Naive thymus-derived CD4-positive, alpha-beta T cell (primary cell): ENCODE results near the gene HTR4. TPM values are rescaled to one million over a fixed set of nuclear protein-coding genes. Genes with fewer than 3 reads are reported as not detected.

ENCODE experiments used
- ATAC-seq: fragments of 150-1000 bp; cut with Tn5 transposase; 2 replicates; pipeline ENCODE4 v1.10.0; 2021; ENCODE audit warnings: mild to moderate bottlenecking, moderate library complexity
- CTCF ChIA-PET: fragments of 350-600 bp; sonication (Branson Sonifier 250); formaldehyde crosslinking; loops from one replicate; lab custom pipeline; 2021; ENCODE audit warnings: antibody characterized with exemption; lab: Charles Lee
- POLR2A ChIA-PET: fragments of 350-600 bp; sonication (Branson Sonifier 250); formaldehyde crosslinking; loops from one replicate; lab custom pipeline; 2021; ENCODE audit warnings: antibody characterized with exemption, inconsistent platforms; lab: Charles Lee
- DNase-seq, 9 donors: peaks; one replicate each; pipeline versions ENCODE4 v3.0.0 to v3.0.0-alpha.2; 2020 to 2022; ENCODE audit warnings: mixed read lengths in 1 of 9
- H3K27ac ChIP-seq: one replicate; pipeline ENCODE4 v1.7.0; 2013; ENCODE audit warnings: mild to moderate bottlenecking, low read depth, low read length, moderate library complexity
- H3K27me3 ChIP-seq, 2 donors: one replicate each; pipeline ENCODE4 v1.7.0; 2013; ENCODE audit warnings: low read length in 2 of 2, mild to moderate bottlenecking in 2 of 2, moderate library complexity in 2 of 2; ENCODE audit not compliant: control insufficient read depth in 2 of 2, insufficient read depth in 2 of 2
- H3K36me3 ChIP-seq, 3 experiments: 1 replicate in 2 of 3; 2 replicates in 1 of 3; pipeline ENCODE4 v1.7.0; 2013; ENCODE audit warnings: low read length in 3 of 3, mild to moderate bottlenecking in 3 of 3, moderate library complexity in 1 of 3; ENCODE audit not compliant: insufficient read depth in 3 of 3, control insufficient read depth in 2 of 3
- H3K4me1 ChIP-seq, 2 donors: one replicate each; pipeline ENCODE4 v1.7.0; 2013; ENCODE audit warnings: low read length in 2 of 2, mild to moderate bottlenecking in 2 of 2, moderate library complexity in 1 of 2; ENCODE audit not compliant: control insufficient read depth in 2 of 2, insufficient read depth in 2 of 2
- H3K4me3 ChIP-seq: 2 replicates; pipeline ENCODE4 v1.7.0; 2013; ENCODE audit warnings: mild to moderate bottlenecking, low read length
- H3K9me3 ChIP-seq, 3 experiments: 1 replicate in 2 of 3; 2 replicates in 1 of 3; pipeline ENCODE4 v1.7.0; 2013; ENCODE audit warnings: low read length in 3 of 3; ENCODE audit not compliant: control insufficient read depth in 2 of 3
- H3K27ac Mint-ChIP-seq, 9 donors: one replicate each; pipeline ENCODE4 v1.8.0; 2020 to 2022; ENCODE audit warnings: mixed read lengths in 9 of 9, mild to moderate bottlenecking in 8 of 9, moderate library complexity in 5 of 9, inconsistent platforms in 2 of 9
- H3K27me3 Mint-ChIP-seq, 5 donors: one replicate each; pipeline ENCODE4 v1.8.0; 2021 to 2022; ENCODE audit warnings: mixed read lengths in 5 of 5, mild to moderate bottlenecking in 1 of 5
- H3K36me3 Mint-ChIP-seq, 5 donors: one replicate each; pipeline ENCODE4 v1.8.0; 2020 to 2022; ENCODE audit warnings: mixed read lengths in 5 of 5, mild to moderate bottlenecking in 3 of 5, inconsistent platforms in 1 of 5
- H3K4me1 Mint-ChIP-seq, 7 donors: one replicate each; pipeline ENCODE4 v1.8.0; 2020 to 2022; ENCODE audit warnings: mixed read lengths in 7 of 7, mild to moderate bottlenecking in 3 of 7, inconsistent platforms in 1 of 7
- H3K4me3 Mint-ChIP-seq, 10 donors: one replicate each; pipeline ENCODE4 v1.8.0; 2020 to 2022; ENCODE audit warnings: mild to moderate bottlenecking in 10 of 10, mixed read lengths in 10 of 10, moderate library complexity in 6 of 10, inconsistent platforms in 2 of 10
- H3K9me3 Mint-ChIP-seq, 11 donors: one replicate each; pipeline ENCODE4 v1.8.0; 2020 to 2022; ENCODE audit warnings: mixed read lengths in 11 of 11, mild to moderate bottlenecking in 4 of 11, inconsistent platforms in 1 of 11, moderate library complexity in 1 of 11
- intact Hi-C, 2 donors: fragments of 100-400 bp; cut with micrococcal nuclease; formaldehyde crosslinking; loops; one replicate each; pipeline ENCODE4 v1.15.1; 2023
- polyA plus RNA-seq, 2 donors: library from polyadenylated mRNA; unstranded; fragments of 300-500 nt; fragmentation: Illumina TruSeq; gene quantifications; one replicate each; pipeline ENCODE4 v1.2.3, GENCODE V29; 2021
- total RNA-seq, 6 experiments: library from RNA in 5 of 6; stranded (reverse) in 5 of 6; gene quantifications; 1 replicate in 5 of 6; 2 replicates in 1 of 6; pipeline ENCODE4 v1.2.3 and lab custom pipeline; 2021 to 2026

The HTR4 gene
- total and polyA plus RNA-seq, 7 experiments from 2014 or later, result not detected

GRCh38 chr5:148512498-148512897 lies 141.8 kb downstream of the HTR4 start:
- H3K4me3 Mint-ChIP-seq, result no peak overlapping the region
- H3K4me1 ChIP-seq, result no peaks in the 10 kb centered on the region
- DNase-seq, result no peak
- intact Hi-C loops, result no loop called here
- H3K27me3 ChIP-seq, result no peaks in the 10 kb centered on the region
- H3K36me3 Mint-ChIP-seq, result no peaks in the 10 kb centered on the region
- no peaks in the 10 kb centered on the region for H3K4me1 Mint-ChIP-seq
- no peaks in the 10 kb centered on the region for H3K9me3 ChIP-seq
- no peak for ATAC-seq
- ChIA-PET POLR2A (no interaction called here), CTCF (no interaction called here)
- no peaks in the 10 kb centered on the region for H3K36me3 ChIP-seq
- peaks cover 0 to 14% (median 5%) of the 10 kb centered on the region in 5 donors for H3K27me3 Mint-ChIP-seq
- H3K4me3 ChIP-seq, result no peak overlapping the region
- no peak overlapping the region for H3K27ac Mint-ChIP-seq
- H3K27ac ChIP-seq, result no peak overlapping the region
- peaks cover 0 to 12% (median 4%) of the 10 kb centered on the region in 11 donors for H3K9me3 Mint-ChIP-seq

GRCh38 chr5:148511810-148512347 lies 142.4 kb downstream of the HTR4 start:
- Mint-ChIP-seq H3K4me1 (no peaks in the 10 kb centered on the region), H3K9me3 (peaks cover 0 to 9% (median 3%) of the 10 kb centered on the region in 11 donors), H3K36me3 (no peaks in the 10 kb centered on the region), H3K27me3 (peaks cover 0 to 11% (median 4%) of the 10 kb centered on the region in 5 donors), H3K4me3 (no peak overlapping the region), H3K27ac (no peak overlapping the region)
- intact Hi-C loops, result no loop called here
- no peak overlapping the region for H3K4me3 ChIP-seq
- ATAC-seq (no peak), DNase-seq (no peak)
- H3K27me3 ChIP-seq, result no peaks in the 10 kb centered on the region
- no peaks in the 10 kb centered on the region for H3K4me1 ChIP-seq
- no peak overlapping the region for H3K27ac ChIP-seq
- ChIA-PET CTCF (no interaction called here), POLR2A (no interaction called here)
- no peaks in the 10 kb centered on the region for H3K36me3 ChIP-seq
- no peaks in the 10 kb centered on the region for H3K9me3 ChIP-seq

GRCh38 chr5:148509893-148510292 lies 144.4 kb downstream of the HTR4 start:
- intact Hi-C loops, result no loop called here
- Histone ChIP-seq H3K4me3 (no peak overlapping the region), H3K36me3 (no peaks in the 10 kb centered on the region), H3K27ac (no peak overlapping the region), H3K9me3 (no peaks in the 10 kb centered on the region), H3K27me3 (no peaks in the 10 kb centered on the region), H3K4me1 (no peaks in the 10 kb centered on the region)
- H3K27ac Mint-ChIP-seq, result no peak overlapping the region
- DNase-seq (no peak), ATAC-seq (no peak)
- no peaks in the 10 kb centered on the region for H3K36me3 Mint-ChIP-seq
- H3K4me1 Mint-ChIP-seq, result no peaks in the 10 kb centered on the region
- H3K27me3 Mint-ChIP-seq, result peaks cover 0 to 7% (median 4%) of the 10 kb centered on the region in 5 donors
- H3K9me3 Mint-ChIP-seq, result peaks cover 0 to 9% (median 0%) of the 10 kb centered on the region in 11 donors
- no peak overlapping the region for H3K4me3 Mint-ChIP-seq
- POLR2A ChIA-PET, result no interaction called here
- CTCF ChIA-PET, result no interaction called here

- ChIA-PET POLR2A (no interaction called here), CTCF (no interaction called here)
- DNase-seq, result no peak
- Mint-ChIP-seq H3K4me3 (no peak overlapping the region), H3K27ac (no peak overlapping the region), H3K36me3 (no peaks in the 10 kb centered on the region), H3K4me1 (no peaks in the 10 kb centered on the region), H3K27me3 (peaks cover 0 to 11% (median 5%) of the 10 kb centered on the region in 5 donors), H3K9me3 (peaks cover 0 to 11% (median 1%) of the 10 kb centered on the region in 11 donors)
- Histone ChIP-seq H3K4me1 (no peaks in the 10 kb centered on the region), H3K4me3 (no peak overlapping the region), H3K27ac (no peak overlapping the region), H3K36me3 (no peaks in the 10 kb centered on the region), H3K9me3 (no peaks in the 10 kb centered on the region), H3K27me3 (no peaks in the 10 kb centered on the region)
- no peak for ATAC-seq
- intact Hi-C loops, result no loop called here
These were observed 146.7 kb downstream of the HTR4 start for GRCh38 chr5:148507648-148508047.

- ChIA-PET CTCF (no interaction called here), POLR2A (no interaction called here)
- H3K27me3 Mint-ChIP-seq, result peaks cover 18 to 40% (median 24%) of the 10 kb centered on the region in 5 donors
- no peak overlapping the region for H3K4me3 ChIP-seq
- no peaks in the 10 kb centered on the region for H3K36me3 Mint-ChIP-seq
- H3K4me1 ChIP-seq, result no peaks in the 10 kb centered on the region
- peaks cover 0 to 3% (median 0%) of the 10 kb centered on the region in 11 donors for H3K9me3 Mint-ChIP-seq
- H3K4me3 Mint-ChIP-seq, result no peak overlapping the region
- H3K4me1 Mint-ChIP-seq, result no peaks in the 10 kb centered on the region
- H3K27ac Mint-ChIP-seq, result no peak overlapping the region
- DNase-seq (no peak), ATAC-seq (no peak)
- intact Hi-C loops, result no loop called here
- H3K27ac ChIP-seq, result no peak overlapping the region
- no peaks in the 10 kb centered on the region for H3K36me3 ChIP-seq
- no peaks in the 10 kb centered on the region for H3K9me3 ChIP-seq
- H3K27me3 ChIP-seq, result no peaks in the 10 kb centered on the region
These were observed 154.9 kb downstream of the HTR4 start for GRCh38 chr5:148499452-148499851.

- POLR2A ChIA-PET, result no interaction called here
- no peak overlapping the region for H3K4me3 Mint-ChIP-seq
- ATAC-seq (no peak), DNase-seq (no peak)
- intact Hi-C loops, result no loop called here
- H3K4me1 Mint-ChIP-seq, result no peaks in the 10 kb centered on the region
- no peaks in the 10 kb centered on the region for H3K4me1 ChIP-seq
- peaks cover 0 to 3% (median 0%) of the 10 kb centered on the region in 11 donors for H3K9me3 Mint-ChIP-seq
- no peaks in the 10 kb centered on the region for H3K9me3 ChIP-seq
- no peaks in the 10 kb centered on the region for H3K27me3 ChIP-seq
- H3K36me3 Mint-ChIP-seq, result no peaks in the 10 kb centered on the region
- CTCF ChIA-PET, result no interaction called here
- no peaks in the 10 kb centered on the region for H3K36me3 ChIP-seq
- no peak overlapping the region for H3K27ac Mint-ChIP-seq
- H3K27ac ChIP-seq, result no peak overlapping the region
- peaks cover 13 to 48% (median 27%) of the 10 kb centered on the region in 5 donors for H3K27me3 Mint-ChIP-seq
- no peak overlapping the region for H3K4me3 ChIP-seq
These were observed 156.6 kb downstream of the HTR4 start for GRCh38 chr5:148497757-148498156.

- H3K4me1 ChIP-seq, result no peaks in the 10 kb centered on the region
- Mint-ChIP-seq H3K27me3 (peaks cover 0 to 46% (median 37%) of the 10 kb centered on the region in 5 donors), H3K4me3 (no peak overlapping the region), H3K27ac (no peak overlapping the region), H3K36me3 (no peaks in the 10 kb centered on the region), H3K9me3 (no peaks in the 10 kb centered on the region), H3K4me1 (no peaks in the 10 kb centered on the region)
- H3K36me3 ChIP-seq, result no peaks in the 10 kb centered on the region
- H3K9me3 ChIP-seq, result no peaks in the 10 kb centered on the region
- H3K27ac ChIP-seq, result no peak overlapping the region
- DNase-seq (no peak), ATAC-seq (no peak)
- H3K4me3 ChIP-seq, result no peak overlapping the region
- intact Hi-C loops, result no loop called here
- ChIA-PET POLR2A (no interaction called here), CTCF (no interaction called here)
- no peaks in the 10 kb centered on the region for H3K27me3 ChIP-seq
These were observed 162.0 kb downstream of the HTR4 start for GRCh38 chr5:148492351-148492750.
